Activated CD8-positive, alpha-beta T cell treated with anti-CD3 and anti-CD28 coated beads, Interleukin-2, amount 10 ng/mL, durations not matched to agents 7 days and 5 days (primary cell): ENCODE data around the gene EFEMP2. TPM values are rescaled to one million over a fixed set of nuclear protein-coding genes. Genes with fewer than 3 reads are reported as not detected.
"Not testable (repeated sequence)": the region's sequence is repeated elsewhere in the genome, so short reads cannot be mapped to it uniquely, and the experiment has no call there.

Experiments
- ATAC-seq: fragments of 150-1000 bp; cut with Tn5 transposase; one replicate; pipeline ENCODE4 v1.10.0; 2021; ENCODE audit warnings: moderate library complexity
- CTCF ChIA-PET: fragments of 350-600 bp; sonication (Branson Sonifier 250); formaldehyde crosslinking; loops from one replicate; lab custom pipeline; 2021; ENCODE audit warnings: antibody characterized with exemption; lab: Charles Lee
- POLR2A ChIA-PET: fragments of 350-600 bp; sonication (Branson Sonifier 250); formaldehyde crosslinking; loops from one replicate; lab custom pipeline; 2021; ENCODE audit warnings: antibody characterized with exemption; lab: Charles Lee
- DNase-seq: peaks from one replicate; pipeline ENCODE4 v3.0.0-alpha.2; 2020
- H3K27ac Mint-ChIP-seq: one replicate; pipeline ENCODE4 v1.8.0; 2021; ENCODE audit warnings: mild to moderate bottlenecking, mixed read lengths
- H3K27me3 Mint-ChIP-seq: one replicate; pipeline ENCODE4 v1.8.0; 2021; ENCODE audit warnings: low read depth, mixed read lengths
- H3K36me3 Mint-ChIP-seq: one replicate; pipeline ENCODE4 v1.8.0; 2021; ENCODE audit warnings: low read depth, mixed read lengths
- H3K4me1 Mint-ChIP-seq: one replicate; pipeline ENCODE4 v1.8.0; 2021; ENCODE audit warnings: low read depth, mixed read lengths
- H3K4me3 Mint-ChIP-seq: one replicate; pipeline ENCODE4 v1.8.0; 2021; ENCODE audit warnings: mild to moderate bottlenecking, mixed read lengths
- H3K9me3 Mint-ChIP-seq: one replicate; pipeline ENCODE4 v1.8.0; 2022; ENCODE audit warnings: mixed read lengths; ENCODE audit not compliant: insufficient read depth
- total RNA-seq, 2 experiments: library from RNA; stranded (reverse); gene quantifications; one replicate each; pipeline ENCODE4 v1.2.3, GENCODE V29; 2021

The EFEMP2 gene
- total RNA-seq, 2 experiments from 2014 or later: 4.8 to 5.0 TPM

DNA sequence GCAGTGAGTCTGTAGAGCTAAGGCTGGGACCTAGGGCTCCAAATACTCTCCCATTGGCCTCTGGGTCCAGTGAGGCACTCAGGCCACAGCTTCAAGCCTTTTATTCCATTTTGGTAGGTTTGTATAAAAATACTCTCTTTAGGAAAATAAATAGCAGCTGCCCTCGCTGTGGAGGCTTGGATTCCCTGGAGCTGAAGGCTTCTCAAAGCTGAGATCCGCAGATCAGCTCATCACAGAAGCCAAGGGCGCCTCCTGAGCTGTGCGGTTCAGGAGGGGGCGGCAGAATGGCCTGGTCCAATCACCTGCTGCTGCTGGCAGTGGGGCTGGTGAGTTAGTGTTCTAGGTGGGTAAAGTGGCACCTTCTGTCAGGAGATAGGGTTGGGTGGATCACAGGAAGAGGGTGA, 19.5 kb upstream of the EFEMP2 start:
- CTCF ChIA-PET: interaction anchor here (0.8 to 19.5 kb wide), 9 partner anchors 9 to 181 kb away, joined by 3 to 584 read pairs (median 21); partner anchors contain the start of genes CFL1, EFEMP2, FOSL1 and KAT5
- peak overlapping the region; percentile 98 for H3K4me3 Mint-ChIP-seq
- H3K27ac Mint-ChIP-seq: peak overlapping the region; percentile 85
- POLR2A ChIA-PET: interaction anchor here (0.9 to 19.3 kb wide), 4 partner anchors 9 to 110 kb away, joined by 3 to 305 read pairs (median 34); partner anchors contain the start of genes BANF1, CFL1, EIF1AD and FOSL1
- H3K9me3 Mint-ChIP-seq, H3K27me3 Mint-ChIP-seq, ATAC-seq: not testable (repeated sequence)
- H3K36me3 Mint-ChIP-seq: peaks cover 25% of the 10 kb centered on the region
- DNase-seq: peak; percentile 54
- peaks cover 67% of the 10 kb centered on the region for H3K4me1 Mint-ChIP-seq

- Mint-ChIP-seq H3K4me1 (peaks cover 67% of the 10 kb centered on the region), H3K4me3 (peak overlapping the region; percentile 98), H3K27me3 (no peaks in the 10 kb centered on the region), H3K36me3 (peaks cover 31% of the 10 kb centered on the region), H3K27ac (peak overlapping the region; percentile 85), H3K9me3 (no peaks in the 10 kb centered on the region)
- ChIA-PET POLR2A (interaction anchor here (0.6 to 19.3 kb wide), 27 partner anchors 10 to 1203 kb away, joined by 3 to 305 read pairs (median 5); partner anchors contain the start of genes BANF1, C11orf68, CFL1 and CTSW), CTCF (interaction anchor here (0.8 to 19.5 kb wide), 23 partner anchors 6 to 424 kb away, joined by 3 to 584 read pairs (median 15); partner anchors contain the start of genes AP5B1, BANF1, C11orf68 and CFL1)
- ATAC-seq (no peak), DNase-seq (peak; percentile 60)
Measured at GRCh38 chr11:65891219-65892136, 18.9 kb upstream of the EFEMP2 start.

GRCh38 chr11:65890324-65891218, 18.0 kb upstream of the EFEMP2 start, which contains the start of gene CCDC85B:
TSS of gene CCDC85B (plus strand) at chr11:65890673. CDS start at chr11:65890784, 111 bp downstream.
- POLR2A ChIA-PET: interaction anchor here (0.6 to 19.3 kb wide), 30 partner anchors 11 to 472 kb away, joined by 3 to 305 read pairs (median 4); partner anchors contain the start of genes BANF1, C11orf68, CFL1 and CTSW
- DNase-seq (peak; percentile 99), ATAC-seq (peak; percentile 72)
- Mint-ChIP-seq H3K9me3 (no peaks in the 10 kb centered on the region), H3K4me1 (peaks cover 64% of the 10 kb centered on the region), H3K27ac (peak within 1 kb of the TSS; percentile 96), H3K36me3 (peaks cover 30% of the 10 kb centered on the region), H3K27me3 (no peaks in the 10 kb centered on the region), H3K4me3 (peak within 1 kb of the TSS; percentile 98)
- CTCF ChIA-PET: interaction anchor here (0.6 to 19.5 kb wide), 30 partner anchors 7 to 575 kb away, joined by 3 to 584 read pairs (median 8); partner anchors contain the start of genes AP5B1, BANF1, C11orf68 and CFL1

GRCh38 chr11:65888163-65888814, 15.7 kb upstream of the EFEMP2 start, which contains the start of gene FIBP:
TSS of gene FIBP (minus strand) at chr11:65888471. CDS start at chr11:65888418, 53 bp downstream.
- peaks cover 47% of the 10 kb centered on the region for H3K36me3 Mint-ChIP-seq
- peak within 1 kb of the TSS; percentile 96 for H3K27ac Mint-ChIP-seq
- H3K27me3 Mint-ChIP-seq: no peaks in the 10 kb centered on the region
- peaks cover 70% of the 10 kb centered on the region for H3K4me1 Mint-ChIP-seq
- CTCF ChIA-PET: interaction anchor here (0.7 to 19.5 kb wide), 36 partner anchors 9 to 313 kb away, joined by 3 to 584 read pairs (median 6); partner anchors contain the start of genes AP5B1, BANF1, C11orf68 and CFL1
- no peaks in the 10 kb centered on the region for H3K9me3 Mint-ChIP-seq
- ATAC-seq (peak; percentile 62), DNase-seq (peak; percentile 98)
- H3K4me3 Mint-ChIP-seq: peak within 1 kb of the TSS; percentile 98
- POLR2A ChIA-PET: interaction anchor here (0.8 to 19.3 kb wide), 12 partner anchors 8 to 114 kb away, joined by 3 to 305 read pairs (median 8); partner anchors contain the start of genes BANF1, C11orf68, CFL1 and CTSW

- POLR2A ChIA-PET: interaction anchor here (0.6 to 19.3 kb wide), 12 partner anchors 8 to 115 kb away, joined by 3 to 305 read pairs (median 6); partner anchors contain the start of genes BANF1, CFL1, CTSW and EIF1AD
- Mint-ChIP-seq H3K36me3 (peaks cover 51% of the 10 kb centered on the region), H3K27ac (peak overlapping the region; percentile 96), H3K4me3 (peak overlapping the region; percentile 98), H3K4me1 (peaks cover 69% of the 10 kb centered on the region), H3K27me3 (no peaks in the 10 kb centered on the region), H3K9me3 (no peaks in the 10 kb centered on the region)
- ATAC-seq (no peak), DNase-seq (no peak)
- CTCF ChIA-PET: interaction anchor here (0.8 to 19.5 kb wide), 34 partner anchors 8 to 183 kb away, joined by 3 to 584 read pairs (median 6); partner anchors contain the start of genes AP5B1, BANF1, C11orf68 and CFL1
Measured at GRCh38 chr11:65887723-65888162, 15.1 kb upstream of the EFEMP2 start.

GRCh38 chr11:65886826-65887722, 14.5 kb upstream of the EFEMP2 start:
- ChIA-PET CTCF (interaction anchor here (0.7 to 19.5 kb wide), 23 partner anchors 9 to 175 kb away, joined by 3 to 584 read pairs (median 7); partner anchors contain the start of genes AP5B1, C11orf68, CFL1 and EFEMP2), POLR2A (interaction anchor here (0.5 to 19.3 kb wide), 3 partner anchors 33 to 86 kb away, joined by 3 to 305 read pairs (median 3); partner anchors contain the start of genes CFL1 and MUS81)
- Mint-ChIP-seq H3K27ac (peak overlapping the region; percentile 96), H3K4me1 (peaks cover 69% of the 10 kb centered on the region), H3K9me3 (no peaks in the 10 kb centered on the region), H3K27me3 (no peaks in the 10 kb centered on the region), H3K36me3 (peaks cover 49% of the 10 kb centered on the region), H3K4me3 (peak overlapping the region; percentile 98)
- ATAC-seq (no peak), DNase-seq (no peak)

DNA sequence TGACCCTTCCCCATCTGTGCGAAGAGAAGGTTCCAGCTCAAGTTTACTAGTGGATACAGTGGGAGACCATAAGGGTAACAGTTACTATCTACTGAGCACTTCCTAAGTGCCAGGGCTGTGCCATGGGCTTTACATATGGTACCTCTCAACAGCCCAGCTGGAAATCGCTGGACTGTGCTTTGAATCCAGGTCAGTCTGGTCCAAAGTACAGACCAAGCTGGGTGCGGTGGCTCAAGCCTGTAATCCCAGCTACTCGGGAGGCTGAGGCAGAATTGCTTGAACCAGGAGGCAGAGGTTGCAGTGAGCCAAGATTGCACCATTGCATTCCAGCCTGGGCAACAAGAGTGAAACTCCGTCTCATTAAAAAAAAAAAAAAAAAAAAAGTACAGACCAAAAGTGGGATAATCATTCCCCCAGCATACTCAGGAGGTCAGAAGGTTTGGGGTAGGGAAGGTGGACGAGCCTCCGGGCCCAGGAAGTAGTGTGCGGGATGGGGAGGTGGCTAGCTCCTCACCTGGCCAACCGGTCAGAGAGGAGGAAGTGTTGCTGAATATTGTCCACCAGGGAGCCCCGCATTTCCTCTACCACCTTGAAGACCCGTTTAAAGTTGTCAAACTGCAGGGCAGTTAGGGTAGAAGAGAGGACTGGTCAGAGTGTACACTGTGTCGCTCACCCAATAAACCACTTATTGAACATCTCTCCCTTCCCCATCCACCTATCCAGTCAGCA, 13.4 kb upstream of the EFEMP2 start:
- ATAC-seq (no peak), DNase-seq (no peak)
- Mint-ChIP-seq H3K27ac (no peak overlapping the region), H3K9me3 (no peaks in the 10 kb centered on the region), H3K36me3 (peaks cover 48% of the 10 kb centered on the region), H3K4me1 (peaks cover 80% of the 10 kb centered on the region), H3K27me3 (no peaks in the 10 kb centered on the region), H3K4me3 (peak overlapping the region; percentile 98)
- ChIA-PET CTCF (interaction anchor here (0.6 to 19.5 kb wide), 27 partner anchors 8 to 214 kb away, joined by 3 to 584 read pairs (median 10); partner anchors contain the start of genes AP5B1, C11orf68, CFL1 and EFEMP2), POLR2A (interaction anchor here (0.5 to 19.3 kb wide), 7 partner anchors 8 to 174 kb away, joined by 3 to 305 read pairs (median 8); partner anchors contain the start of genes CFL1, KAT5 and MUS81)

- Mint-ChIP-seq H3K36me3 (peaks cover 56% of the 10 kb centered on the region), H3K9me3 (no peaks in the 10 kb centered on the region), H3K27ac (peak overlapping the region; percentile 77), H3K4me1 (peaks cover 85% of the 10 kb centered on the region), H3K4me3 (no peak overlapping the region), H3K27me3 (no peaks in the 10 kb centered on the region)
- CTCF ChIA-PET: interaction anchor here (0.6 to 19.5 kb wide), 47 partner anchors 9 to 382 kb away, joined by 3 to 584 read pairs (median 7); partner anchors contain the start of genes AP5B1, C11orf68, CFL1 and EFEMP2
- ATAC-seq: no peak
- DNase-seq: no peak
- POLR2A ChIA-PET: interaction anchor here (1.1 to 19.3 kb wide), 9 partner anchors 9 to 173 kb away, joined by 3 to 305 read pairs (median 7); partner anchors contain the start of genes CFL1, KAT5 and MUS81
Measured at GRCh38 chr11:65885231-65885630, 12.6 kb upstream of the EFEMP2 start.
